HG02763 (cell line): ENCODE data around the gene EHF.

Source experiments
- ATAC-seq: cut with Tn5 transposase; IDR thresholded peaks from one replicate; pipeline ENCODE4 v1.9.1; 2021; ENCODE audit warnings: mild to moderate bottlenecking, moderate library complexity; ENCODE audit not compliant: unreplicated experiment

Gene EHF

GRCh38 chr11:34623463-34623862 lies 2.6 kb downstream of the EHF start:
- no peak for ATAC-seq

GRCh38 chr11:34624069-34624468 lies 3.2 kb downstream of the EHF start:
- ATAC-seq = peak; percentile 71

- ATAC-seq = no peak
These were observed 4.7 kb downstream of the EHF start for GRCh38 chr11:34625576-34625975.

- ATAC-seq = no peak
These were observed 5.5 kb downstream of the EHF start for GRCh38 chr11:34626393-34626792.

- no peak for ATAC-seq
These were observed 6.3 kb downstream of the EHF start for GRCh38 chr11:34627197-34627596.

GRCh38 chr11:34629711-34630110 lies 8.8 kb downstream of the EHF start:
- no peak for ATAC-seq

- ATAC-seq = no peak
These were observed 9.7 kb downstream of the EHF start for GRCh38 chr11:34630544-34630943.

- ATAC-seq = no peak
These were observed 10.4 kb downstream of the EHF start for GRCh38 chr11:34631297-34631696.

GRCh38 chr11:34631737-34632104 lies 10.8 kb downstream of the EHF start:
- ATAC-seq = no peak

GRCh38 chr11:34632105-34632791 lies 11.4 kb downstream of the EHF start:
- ATAC-seq = no peak

- ATAC-seq = no peak
These were observed 12.7 kb downstream of the EHF start for GRCh38 chr11:34633640-34633989.

GRCh38 chr11:34633990-34634693 lies 13.2 kb downstream of the EHF start:
- ATAC-seq = peak; percentile 70

- ATAC-seq = no peak
These were observed 13.8 kb downstream of the EHF start for GRCh38 chr11:34634694-34635062.

GRCh38 chr11:34636127-34636526 lies 15.2 kb downstream of the EHF start:
- no peak for ATAC-seq

GRCh38 chr11:34637303-34637702 lies 16.4 kb downstream of the EHF start:
- no peak for ATAC-seq

GRCh38 chr11:34638897-34639296 lies 18.0 kb downstream of the EHF start:
- no peak for ATAC-seq

GRCh38 chr11:34639545-34639944 lies 18.7 kb downstream of the EHF start:
- no peak for ATAC-seq

GRCh38 chr11:34640050-34640923 lies 19.4 kb downstream of the EHF start:
- ATAC-seq = peak; percentile 89

GRCh38 chr11:34640924-34641275 lies 20.0 kb downstream of the EHF start:
- ATAC-seq = no peak

GRCh38 chr11:34641456-34641855 lies 20.6 kb downstream of the EHF start:
- ATAC-seq = no peak

- no peak for ATAC-seq
These were observed 21.2 kb downstream of the EHF start for GRCh38 chr11:34642001-34642554.

GRCh38 chr11:34642873-34643272 lies 22.0 kb downstream of the EHF start:
- no peak for ATAC-seq
